Mesenchymal stem cell (in vitro differentiated cells and primary cell): ENCODE measurements around the gene GAS7.

Source experiments
- DNase-seq: peaks from one replicate; pipeline ENCODE4 v3.0.0-alpha.2; 2013
- H2AFZ ChIP-seq: one replicate; pipeline ENCODE4 v1.6.1; 2013; ENCODE audit warnings: low read depth, mild to moderate bottlenecking, control low read depth, inconsistent platforms, low read length, moderate library complexity
- H2AK5ac ChIP-seq: 2 replicates; pipeline ENCODE4 v1.6.1; 2013; ENCODE audit warnings: low read length, moderate library complexity, mild to moderate bottlenecking, inconsistent platforms; ENCODE audit not compliant: severe bottlenecking
- H2BK120ac ChIP-seq: one replicate; pipeline ENCODE4 v1.6.1; 2013; ENCODE audit warnings: low read depth, mild to moderate bottlenecking, inconsistent platforms, low read length, moderate library complexity
- H2BK12ac ChIP-seq, 2 experiments: one replicate each; pipeline ENCODE4 v1.6.1; 2013; ENCODE audit warnings: inconsistent platforms in 2 of 2, low read length in 2 of 2, mild to moderate bottlenecking in 2 of 2, moderate library complexity in 2 of 2, control low read depth in 1 of 2
- H2BK15ac ChIP-seq: one replicate; pipeline ENCODE4 v1.6.1; 2013; ENCODE audit warnings: mild to moderate bottlenecking, low read depth, inconsistent platforms; ENCODE audit not compliant: poor library complexity, severe bottlenecking
- H2BK5ac ChIP-seq: 2 replicates; pipeline ENCODE4 v1.6.1; 2013; ENCODE audit warnings: low read depth, mild to moderate bottlenecking, low read length, control low read depth, inconsistent platforms; ENCODE audit not compliant: poor library complexity, severe bottlenecking
- H3K14ac ChIP-seq, 2 experiments: one replicate each; pipeline ENCODE4 v1.6.1; 2013; ENCODE audit warnings: inconsistent platforms in 2 of 2, low read length in 2 of 2, control low read depth in 1 of 2, mild to moderate bottlenecking in 1 of 2, moderate library complexity in 1 of 2
- H3K18ac ChIP-seq, 2 experiments: one replicate each; pipeline ENCODE4 v1.6.1; 2013; ENCODE audit warnings: inconsistent platforms in 2 of 2, low read length in 2 of 2, control low read depth in 1 of 2, low read depth in 1 of 2, mild to moderate bottlenecking in 1 of 2
- H3K23ac ChIP-seq, 2 experiments: one replicate each; pipeline ENCODE4 v1.6.1; 2013; ENCODE audit warnings: inconsistent platforms in 2 of 2, low read length in 2 of 2, mild to moderate bottlenecking in 2 of 2, moderate library complexity in 2 of 2, control low read depth in 1 of 2
- H3K27ac ChIP-seq: 2 replicates; pipeline ENCODE4 v1.5.1; 2013; ENCODE audit warnings: mild to moderate bottlenecking, moderate library complexity, low read length, control low read depth, inconsistent platforms; ENCODE audit not compliant: poor library complexity, severe bottlenecking
- H3K27me3 ChIP-seq, 2 experiments: 2 replicates each; pipeline versions ENCODE4 v1.6.1 to v1.7.0; 2013; ENCODE audit warnings: low read length in 2 of 2, mild to moderate bottlenecking in 2 of 2, moderate library complexity in 2 of 2, control low read depth in 1 of 2, inconsistent platforms in 1 of 2; ENCODE audit not compliant: control insufficient read depth in 1 of 2, insufficient read depth in 1 of 2
- H3K36me3 ChIP-seq, 2 experiments: 2 replicates each; pipeline versions ENCODE4 v1.6.1 to v1.7.0; 2013; ENCODE audit warnings: low read length in 2 of 2, control low read depth in 1 of 2, inconsistent platforms in 1 of 2, low read depth in 1 of 2, mild to moderate bottlenecking in 1 of 2; ENCODE audit not compliant: insufficient read depth in 2 of 2, control insufficient read depth in 1 of 2
- H3K4ac ChIP-seq, 2 experiments: one replicate each; pipeline ENCODE4 v1.6.1; 2013; ENCODE audit warnings: inconsistent platforms in 2 of 2, low read length in 2 of 2, mild to moderate bottlenecking in 2 of 2, moderate library complexity in 2 of 2, control low read depth in 1 of 2, low read depth in 1 of 2
- H3K4me1 ChIP-seq: 2 replicates; pipeline ENCODE4 v1.6.1; 2013; ENCODE audit warnings: low read depth, low read length, control low read depth; ENCODE audit not compliant: control insufficient read depth, insufficient read depth
- H3K4me2 ChIP-seq: 2 replicates; pipeline ENCODE4 v1.6.1; 2013; ENCODE audit warnings: low read length, mild to moderate bottlenecking, inconsistent platforms; ENCODE audit not compliant: poor library complexity, severe bottlenecking
- H3K4me3 ChIP-seq, 2 experiments: 2 replicates each; pipeline versions ENCODE4 v1.5.1 to v1.7.0; 2013; ENCODE audit warnings: low read length in 2 of 2, mild to moderate bottlenecking in 2 of 2, control low read depth in 1 of 2, low read depth in 1 of 2; ENCODE audit not compliant: insufficient read depth in 1 of 2
- H3K79me1 ChIP-seq: replicated peaks from 2 replicates; pipeline ENCODE4 v1.6.1; 2013; ENCODE audit warnings: mild to moderate bottlenecking, control low read depth, low read length, inconsistent platforms; ENCODE audit not compliant: poor library complexity, severe bottlenecking
- H3K9ac ChIP-seq: 2 replicates; pipeline ENCODE4 v1.7.0; 2013; ENCODE audit warnings: mild to moderate bottlenecking, low read length, moderate library complexity
- H3K9me3 ChIP-seq: 2 replicates; pipeline ENCODE4 v1.7.0; 2013; ENCODE audit warnings: mild to moderate bottlenecking, low read length; ENCODE audit not compliant: control insufficient read depth
- H4K8ac ChIP-seq: one replicate; pipeline ENCODE4 v1.6.1; 2013; ENCODE audit warnings: inconsistent platforms, mild to moderate bottlenecking, low read length, moderate library complexity
- H4K91ac ChIP-seq: one replicate; pipeline ENCODE4 v1.6.1; 2013; ENCODE audit warnings: mild to moderate bottlenecking, low read length, inconsistent platforms
- WGBS: methylation state at CpG from one replicate; pipeline ENCODE4 v1.1.7; 2013; ENCODE audit warnings: mixed read lengths; 5-methylcytosine and 5-hydroxymethylcytosine counted together

GAS7 gene

GRCh38 chr17:10192972-10193371 lies 5.4 kb downstream of the GAS7 start:
- no peak overlapping the region for H3K23ac ChIP-seq
- H2BK12ac ChIP-seq: no peak overlapping the region
- no peak overlapping the region for H2BK15ac ChIP-seq
- no peak overlapping the region for H2BK5ac ChIP-seq
- no peak overlapping the region for H3K14ac ChIP-seq
- no peak overlapping the region for H4K8ac ChIP-seq
- H4K91ac ChIP-seq: peak overlapping the region; percentile 29
- peaks cover 6% of the 10 kb centered on the region for H3K4me1 ChIP-seq
- H2AFZ ChIP-seq: no peak overlapping the region
- H3K4ac ChIP-seq: no peak overlapping the region
- DNase-seq: peak; percentile 75
- peak overlapping the region; percentile 56 for H3K9ac ChIP-seq
- no peak overlapping the region for H3K27ac ChIP-seq
- H2AK5ac ChIP-seq: no peak overlapping the region
- no peak overlapping the region for H3K4me2 ChIP-seq
- H3K36me3 ChIP-seq: peaks cover 0 to 3% of the 10 kb centered on the region in 2 experiments
- H3K18ac ChIP-seq: peak overlapping the region in 1 of 2 experiments; percentile 4
- no peak overlapping the region for H2BK120ac ChIP-seq
- H3K4me3 ChIP-seq: peak overlapping the region in 1 of 2 experiments; percentile 25
- 35% methylated on average over 2 of the region's 2 CpGs for WGBS
- H3K27me3 ChIP-seq: peaks cover 0 to 8% of the 10 kb centered on the region in 2 experiments
- peaks cover 13% of the 10 kb centered on the region for H3K9me3 ChIP-seq
- peaks cover 8% of the 10 kb centered on the region for H3K79me1 ChIP-seq

GRCh38 chr17:10192461-10192860 lies 5.9 kb downstream of the GAS7 start:
- Histone ChIP-seq H3K9ac (peak overlapping the region; percentile 56), H3K27me3 (peaks cover 0 to 6% of the 10 kb centered on the region in 2 experiments), H4K91ac (no peak overlapping the region), H2BK12ac (no peak overlapping the region), H3K23ac (no peak overlapping the region), H3K14ac (no peak overlapping the region), H4K8ac (no peak overlapping the region), H2AK5ac (no peak overlapping the region), H3K4me3 (peak overlapping the region in 1 of 2 experiments; percentile 25), H3K4me1 (peaks cover 2% of the 10 kb centered on the region), H2BK120ac (no peak overlapping the region), H3K9me3 (peaks cover 13% of the 10 kb centered on the region), H3K18ac (no peak overlapping the region), H3K36me3 (peaks cover 0 to 3% of the 10 kb centered on the region in 2 experiments), H2BK5ac (no peak overlapping the region), H2AFZ (no peak overlapping the region), H3K4me2 (no peak overlapping the region), H3K4ac (no peak overlapping the region), H3K79me1 (peaks cover 6% of the 10 kb centered on the region), H3K27ac (no peak overlapping the region), H2BK15ac (no peak overlapping the region)
- DNase-seq: peak; percentile 48
- WGBS: 72% methylated on average over 5 of the region's 5 CpGs

- H3K4me3 ChIP-seq: no peak overlapping the region
- H3K36me3 ChIP-seq: no peaks in the 10 kb centered on the region
- H3K14ac ChIP-seq: no peak overlapping the region
- peaks cover 10% of the 10 kb centered on the region for H3K79me1 ChIP-seq
- H2BK5ac ChIP-seq: no peak overlapping the region
- no peak overlapping the region for H2AK5ac ChIP-seq
- peak overlapping the region; percentile 27 for H3K9ac ChIP-seq
- H2BK12ac ChIP-seq: no peak overlapping the region
- WGBS: 87% methylated on average over 5 of the region's 5 CpGs
- no peaks in the 10 kb centered on the region for H3K27me3 ChIP-seq
- H3K9me3 ChIP-seq: no peaks in the 10 kb centered on the region
- no peaks in the 10 kb centered on the region for H3K4me1 ChIP-seq
- H3K23ac ChIP-seq: no peak overlapping the region
- H2BK15ac ChIP-seq: no peak overlapping the region
- H3K18ac ChIP-seq: no peak overlapping the region
- H2BK120ac ChIP-seq: no peak overlapping the region
- H3K27ac ChIP-seq: no peak overlapping the region
- H4K91ac ChIP-seq: no peak overlapping the region
- no peak overlapping the region for H4K8ac ChIP-seq
- no peak overlapping the region for H3K4ac ChIP-seq
- DNase-seq: no peak
- no peak overlapping the region for H2AFZ ChIP-seq
- H3K4me2 ChIP-seq: no peak overlapping the region
These were observed 10.9 kb downstream of the GAS7 start for GRCh38 chr17:10187456-10187855.

GRCh38 chr17:10186771-10187410 lies 11.5 kb downstream of the GAS7 start:
- peak overlapping the region; percentile 48 for H4K8ac ChIP-seq
- H3K18ac ChIP-seq: no peak overlapping the region
- H3K4me2 ChIP-seq: no peak overlapping the region
- no peaks in the 10 kb centered on the region for H3K4me1 ChIP-seq
- no peak overlapping the region for H2AK5ac ChIP-seq
- no peak overlapping the region for H3K4me3 ChIP-seq
- no peak overlapping the region for H4K91ac ChIP-seq
- no peak for DNase-seq
- WGBS: 92% methylated on average over 7 of the region's 7 CpGs
- no peaks in the 10 kb centered on the region for H3K36me3 ChIP-seq
- no peaks in the 10 kb centered on the region for H3K27me3 ChIP-seq
- no peak overlapping the region for H3K14ac ChIP-seq
- no peak overlapping the region for H2BK120ac ChIP-seq
- H3K4ac ChIP-seq: no peak overlapping the region
- no peak overlapping the region for H2BK5ac ChIP-seq
- H3K9me3 ChIP-seq: no peaks in the 10 kb centered on the region
- H2AFZ ChIP-seq: no peak overlapping the region
- no peak overlapping the region for H2BK15ac ChIP-seq
- peak overlapping the region; percentile 27 for H3K9ac ChIP-seq
- no peak overlapping the region for H3K27ac ChIP-seq
- H2BK12ac ChIP-seq: no peak overlapping the region
- H3K23ac ChIP-seq: no peak overlapping the region
- H3K79me1 ChIP-seq: peaks cover 10% of the 10 kb centered on the region
